ENCODE data around the gene BSG.

- TF ChIP-seq, protein P1, sequence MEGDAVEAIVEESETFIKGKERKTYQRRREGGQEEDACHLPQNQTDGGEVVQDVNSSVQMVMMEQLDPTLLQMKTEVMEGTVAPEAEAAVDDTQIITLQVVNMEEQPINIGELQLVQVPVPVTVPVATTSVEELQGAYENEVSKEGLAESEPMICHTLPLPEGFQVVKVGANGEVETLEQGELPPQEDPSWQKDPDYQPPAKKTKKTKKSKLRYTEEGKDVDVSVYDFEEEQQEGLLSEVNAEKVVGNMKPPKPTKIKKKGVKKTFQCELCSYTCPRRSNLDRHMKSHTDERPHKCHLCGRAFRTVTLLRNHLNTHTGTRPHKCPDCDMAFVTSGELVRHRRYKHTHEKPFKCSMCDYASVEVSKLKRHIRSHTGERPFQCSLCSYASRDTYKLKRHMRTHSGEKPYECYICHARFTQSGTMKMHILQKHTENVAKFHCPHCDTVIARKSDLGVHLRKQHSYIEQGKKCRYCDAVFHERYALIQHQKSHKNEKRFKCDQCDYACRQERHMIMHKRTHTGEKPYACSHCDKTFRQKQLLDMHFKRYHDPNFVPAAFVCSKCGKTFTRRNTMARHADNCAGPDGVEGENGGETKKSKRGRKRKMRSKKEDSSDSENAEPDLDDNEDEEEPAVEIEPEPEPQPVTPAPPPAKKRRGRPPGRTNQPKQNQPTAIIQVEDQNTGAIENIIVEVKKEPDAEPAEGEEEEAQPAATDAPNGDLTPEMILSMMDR (conservative IDR thresholded peaks at IDR 0.05) = no peak
- no peak for TF ChIP-seq EZH2 (IDR thresholded peaks at IDR 0.05; ENCODE audit: low read depth)
These were observed 12.3 kb upstream of the BSG start for GRCh38 chr19:560121-560520.
